GM12873 (cell line): ENCODE measurements around the gene FSD2.

ENCODE experiments used
- CTCF ChIP-seq: IDR thresholded peaks from 2 replicates; pipeline ENCODE4 v1.5.1; 2012; ENCODE audit warnings: low read depth, mild to moderate bottlenecking, moderate library complexity, low read length, control low read depth; ENCODE audit not compliant: insufficient read depth; ENCODE audit errors: missing control alignments

Gene FSD2

DNA sequence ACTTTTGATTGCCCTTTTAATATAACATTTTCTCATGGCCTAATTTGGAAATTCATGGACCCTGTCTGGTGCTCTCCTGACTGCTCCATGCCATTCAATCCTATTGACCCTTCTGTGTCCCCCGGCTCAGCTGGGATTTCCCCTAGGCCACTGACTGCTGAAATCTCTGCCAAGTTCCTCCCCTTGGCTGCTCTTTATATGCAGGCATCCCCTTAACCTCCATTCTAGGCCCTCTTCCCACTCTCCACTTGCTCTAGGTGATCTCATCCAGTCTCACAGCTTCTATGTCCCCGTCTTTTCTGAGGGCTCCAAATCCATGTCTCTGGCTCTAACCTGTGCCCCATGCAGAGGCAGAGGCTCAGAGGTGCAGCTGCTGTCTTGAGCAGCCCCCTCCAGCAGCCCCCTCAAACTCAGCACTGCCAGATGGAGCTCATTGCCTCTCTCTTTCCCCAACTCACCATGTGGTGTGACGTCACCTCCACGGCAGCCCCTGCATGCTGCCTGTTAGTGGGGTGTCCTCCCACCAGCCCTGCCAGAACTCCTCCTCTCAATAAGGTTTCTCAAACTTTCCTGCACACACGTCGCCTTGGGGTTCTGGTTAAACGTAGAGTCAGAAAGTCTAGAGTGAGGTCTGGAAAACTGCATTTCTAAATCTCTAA lies 6.6 kb downstream of the FSD2 start:
- no peak for TF ChIP-seq CTCF

DNA sequence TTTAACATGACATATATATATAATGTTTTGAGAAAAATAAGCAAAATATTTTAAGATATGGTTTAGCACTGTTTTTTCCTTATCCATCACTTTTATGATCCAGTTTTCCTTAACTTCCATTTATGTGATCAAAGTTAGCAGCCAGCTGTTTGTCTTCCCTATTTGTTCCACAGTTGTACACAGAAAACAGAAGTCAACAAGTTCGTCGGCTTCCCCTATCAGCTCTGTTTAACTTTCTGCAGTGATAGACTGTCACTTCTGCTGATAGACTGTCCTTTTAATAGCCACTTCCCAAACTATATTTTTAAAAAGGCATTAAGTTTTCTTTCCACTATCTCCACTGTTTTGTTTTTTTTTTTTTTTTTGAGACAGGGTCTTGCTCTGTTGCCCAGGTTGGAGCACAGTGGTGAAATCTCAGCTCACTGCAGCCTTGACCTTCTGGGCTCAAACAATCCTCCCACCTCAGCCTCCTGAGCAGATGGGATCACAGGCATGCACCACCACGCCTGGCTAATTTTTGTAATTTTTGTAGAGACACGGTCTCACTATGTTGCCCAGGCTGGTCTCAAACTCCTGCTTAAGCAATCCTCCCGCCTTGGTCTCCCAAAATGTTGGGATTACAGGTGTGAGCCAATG lies 7.2 kb downstream of the FSD2 start:
- TF ChIP-seq CTCF = no peak

DNA sequence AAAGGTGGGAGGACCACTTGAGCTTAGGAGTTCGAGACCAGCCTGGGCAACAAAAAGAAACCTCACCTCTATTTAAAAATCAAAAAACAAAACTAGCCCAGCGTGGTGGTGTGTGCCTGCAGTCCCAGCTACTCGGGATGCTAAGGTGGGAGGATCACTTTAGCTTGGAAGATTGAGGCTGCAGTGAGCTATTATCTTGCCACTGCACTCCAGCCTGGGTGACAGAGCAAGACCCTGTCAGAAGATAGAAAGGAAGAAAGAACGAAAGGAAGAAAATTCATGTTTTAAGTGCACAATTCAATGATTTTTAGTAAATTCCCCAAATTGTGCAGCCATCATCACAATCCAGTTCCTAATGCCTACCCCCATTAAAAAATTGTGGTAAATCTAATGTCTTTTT lies 7.8 kb downstream of the FSD2 start:
- no peak for TF ChIP-seq CTCF

GRCh38 chr15:82793737-82794136 lies 12.1 kb downstream of the FSD2 start:
- no peak for TF ChIP-seq CTCF

GRCh38 chr15:82792068-82792467 lies 13.8 kb downstream of the FSD2 start:
- no peak for TF ChIP-seq CTCF

DNA sequence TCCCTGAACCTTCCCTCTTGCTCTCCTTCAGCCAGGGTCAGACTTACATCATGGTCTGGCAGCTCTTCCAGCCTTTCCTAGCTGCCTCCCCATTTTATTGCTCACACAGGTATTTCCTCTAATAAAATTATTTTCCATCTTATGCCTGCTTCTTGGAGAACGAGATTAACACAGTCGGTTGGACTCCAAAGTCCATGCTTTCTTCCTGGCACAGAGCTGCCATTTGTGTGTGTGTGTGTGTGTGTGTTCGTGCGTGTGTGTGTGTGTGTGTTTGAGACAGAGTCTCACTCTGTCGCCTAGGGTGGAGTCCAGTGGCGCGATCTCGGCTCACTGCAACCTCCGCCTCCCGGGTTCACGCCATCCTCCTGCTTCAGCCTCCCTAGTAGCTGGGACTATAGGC lies 15.5 kb downstream of the FSD2 start:
- TF ChIP-seq CTCF = no peak

DNA sequence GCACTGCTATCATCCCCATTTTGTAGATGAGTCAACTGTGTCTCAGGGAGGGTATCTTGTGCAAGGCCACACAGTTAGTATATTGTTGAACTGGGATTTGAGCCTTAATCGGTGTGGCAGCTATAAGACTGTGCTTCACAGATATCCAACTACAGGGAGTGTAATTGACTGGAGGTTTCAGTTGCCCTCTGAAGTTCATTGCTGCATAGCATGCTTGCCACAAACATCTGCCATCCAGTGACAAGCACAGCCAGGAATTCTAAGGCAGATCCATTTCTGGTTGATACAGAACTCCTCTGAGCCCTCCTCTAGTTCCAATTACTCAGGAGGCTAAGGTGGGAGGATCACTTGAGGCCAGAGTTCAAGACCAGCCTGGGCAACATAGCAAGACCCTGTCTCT lies 16.4 kb downstream of the FSD2 start:
- TF ChIP-seq CTCF = no peak

GRCh38 chr15:82788496-82788895 lies 17.4 kb downstream of the FSD2 start:
- TF ChIP-seq CTCF = no peak
